SKM-1 treated with dmso at 0.1 percent for 144 hours (cell line): ENCODE results near the gene MYH7B.

ENCODE experiments used
- DNase-seq: peaks from one replicate; lab custom pipeline; 2025; ENCODE audit not compliant: unreplicated experiment; lab: John Stamatoyannopoulos, UW

The MYH7B gene

DNA sequence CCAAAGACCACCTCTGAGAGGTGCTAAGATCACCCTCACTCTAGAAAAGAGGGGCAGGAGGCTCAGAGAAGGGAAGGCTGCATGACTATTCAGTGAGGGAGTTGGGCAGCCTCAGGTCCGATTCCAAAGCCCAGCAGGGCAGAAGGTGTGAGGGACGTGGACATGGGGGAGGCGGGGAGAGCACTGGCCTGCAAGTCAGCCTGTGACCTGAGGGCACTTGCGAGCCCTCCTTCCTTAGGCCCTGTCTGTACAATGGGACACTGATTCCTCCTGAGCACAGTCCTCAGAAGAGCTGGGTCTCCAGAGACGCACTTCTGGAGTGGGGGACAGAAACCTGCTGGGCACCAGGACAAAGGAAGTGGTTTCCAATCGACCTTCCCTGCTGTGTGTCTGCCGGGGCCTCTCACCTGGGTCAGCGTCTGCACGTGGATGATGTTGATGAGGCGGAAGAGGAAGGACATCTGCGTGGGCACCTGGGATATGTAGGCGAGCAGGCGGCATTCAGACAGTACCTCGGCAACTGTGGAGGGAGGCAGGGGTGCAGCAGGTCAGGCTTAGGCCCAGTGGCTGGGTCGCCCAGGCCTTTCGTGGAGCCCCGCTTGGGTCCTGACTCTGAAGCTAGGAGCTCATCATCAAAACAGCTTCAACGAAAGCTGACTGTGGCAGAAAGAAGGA is 48.5 kb downstream of the MYH7B start:
- DNase-seq, result no peak

DNA sequence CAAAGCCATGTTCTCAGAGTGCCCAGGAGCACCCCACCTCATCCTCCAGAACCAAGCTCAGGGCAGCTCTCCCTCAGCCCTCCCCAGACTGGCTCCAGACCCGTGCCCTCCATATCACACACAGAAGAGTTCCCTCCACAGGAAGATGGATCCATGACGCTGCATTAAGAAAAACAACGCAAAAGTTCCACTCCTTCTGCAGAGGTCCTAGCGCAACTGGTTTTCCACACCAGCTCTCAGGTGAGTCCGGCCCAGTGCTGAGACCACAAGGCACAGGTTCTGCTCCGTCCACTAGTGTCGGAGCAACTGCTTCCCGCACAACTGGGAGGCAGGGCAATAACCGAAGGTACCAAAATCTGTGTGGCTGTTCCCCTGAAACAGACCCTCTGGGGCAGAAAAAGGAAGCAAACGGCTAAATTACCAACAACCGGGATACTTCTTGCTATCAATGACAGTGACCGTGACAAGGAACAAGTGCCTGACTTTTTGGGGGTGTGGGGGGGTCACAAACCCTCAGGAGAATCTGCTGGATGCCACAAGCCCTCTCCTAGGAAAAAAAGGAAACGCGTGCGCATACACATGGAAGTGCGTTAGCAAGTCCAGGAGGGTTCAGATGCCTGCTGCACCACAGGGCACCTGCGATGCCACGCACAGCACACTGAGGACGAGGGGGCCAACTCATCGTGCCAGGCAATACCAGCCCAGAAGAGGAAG is 49.2 kb downstream of the MYH7B start:
- no peak for DNase-seq
